Ramos (cell line): Measurements from ENCODE around the gene SLC6A8.

Experiments
- in situ Hi-C: fragments of 300-500 bp; cut with MboI; formaldehyde crosslinking; loops from one replicate; pipeline ENCODE4 v1.14.3; 2022; ENCODE audit warnings: low sequenced_read_pairs; ENCODE audit not compliant: unreplicated experiment

Gene SLC6A8

DNA sequence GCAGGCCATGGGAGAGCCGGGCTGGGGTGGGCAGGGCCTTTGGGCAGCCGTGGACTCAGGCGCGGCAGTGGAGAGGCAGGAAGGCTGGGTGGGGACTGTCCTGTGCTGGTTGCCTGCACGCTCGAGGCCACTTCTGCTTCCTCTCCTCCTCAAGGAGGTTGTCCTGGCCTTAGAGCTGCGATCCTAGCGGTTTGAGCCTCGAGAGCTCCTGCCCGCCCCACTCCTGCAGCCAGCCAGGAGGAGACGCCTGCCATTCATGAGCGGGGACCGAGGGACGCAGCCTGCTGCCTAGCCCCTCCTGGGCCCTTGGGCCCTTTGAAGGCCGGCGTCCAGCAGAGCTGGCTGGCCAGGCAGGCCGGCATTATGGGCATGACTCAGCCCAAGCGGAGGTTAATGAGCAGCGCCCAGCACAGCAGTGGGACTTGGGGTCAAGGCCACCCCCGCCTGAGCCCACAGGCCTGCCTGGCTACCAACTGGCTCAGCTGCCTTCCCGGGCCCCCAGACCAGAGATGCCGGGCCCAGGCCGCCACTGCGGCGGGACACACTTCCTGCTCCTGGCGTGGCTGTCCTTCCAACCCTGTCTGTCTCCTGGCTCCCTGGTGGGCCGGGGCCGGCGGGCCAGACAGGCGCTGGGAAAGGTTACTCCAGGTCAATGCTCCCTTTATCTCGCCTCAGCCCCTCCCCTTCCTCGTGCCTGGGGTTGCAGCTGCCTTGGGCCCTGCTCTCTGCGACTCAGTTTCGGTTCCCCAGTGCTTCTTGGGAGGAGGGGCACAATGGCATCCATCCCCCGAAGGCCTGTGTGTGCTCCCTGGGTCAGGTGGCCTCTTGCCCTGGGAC is 38.8 kb downstream of the SLC6A8 start:
- in situ Hi-C loops: loop anchor here (25.0 kb wide), 1 partner anchor 811 kb away; the partner anchor contains the start of genes G6PD and IKBKG

DNA sequence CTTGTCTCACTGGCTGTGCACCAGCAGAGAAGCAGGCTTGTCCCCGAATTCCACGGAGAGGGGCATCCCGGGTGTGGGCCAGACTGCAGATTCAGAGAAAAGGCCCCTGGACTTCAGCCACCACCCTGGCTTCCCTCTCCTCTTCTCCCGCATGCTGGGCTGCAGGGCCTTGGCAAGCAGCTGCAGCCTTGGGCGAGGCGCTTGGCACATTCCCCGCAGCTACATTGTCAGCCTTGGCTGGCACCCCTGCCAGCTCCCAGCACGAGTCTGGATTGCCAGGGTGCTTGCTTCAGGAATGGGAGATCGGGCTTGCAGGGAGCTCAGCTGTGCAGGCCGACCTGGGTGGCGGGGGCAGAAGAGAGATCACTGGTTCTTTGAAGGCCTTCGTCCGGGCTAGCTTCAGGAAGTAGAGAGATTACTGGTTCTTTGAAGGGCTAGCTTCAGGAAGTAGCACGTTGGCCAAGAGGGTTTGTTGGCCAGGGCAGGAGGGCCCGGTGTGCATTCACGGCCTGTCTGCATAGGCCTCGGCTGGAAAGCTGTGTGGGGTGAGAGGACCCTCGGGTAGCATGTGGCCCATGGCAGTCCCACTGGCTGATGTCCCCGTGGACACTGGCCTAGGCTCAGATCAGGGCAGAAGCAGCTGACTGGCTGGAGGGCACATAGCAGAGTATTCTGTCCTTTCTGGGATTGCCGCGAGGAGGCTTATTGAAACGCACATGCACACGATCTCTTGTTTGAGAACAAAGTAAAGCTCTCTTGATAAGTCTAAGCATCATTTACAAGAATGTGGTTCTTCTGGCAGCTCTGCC is 39.6 kb downstream of the SLC6A8 start:
- in situ Hi-C loops: loop anchor here (25.0 kb wide), 1 partner anchor 810 kb away; the partner anchor contains the start of genes G6PD and IKBKG

DNA sequence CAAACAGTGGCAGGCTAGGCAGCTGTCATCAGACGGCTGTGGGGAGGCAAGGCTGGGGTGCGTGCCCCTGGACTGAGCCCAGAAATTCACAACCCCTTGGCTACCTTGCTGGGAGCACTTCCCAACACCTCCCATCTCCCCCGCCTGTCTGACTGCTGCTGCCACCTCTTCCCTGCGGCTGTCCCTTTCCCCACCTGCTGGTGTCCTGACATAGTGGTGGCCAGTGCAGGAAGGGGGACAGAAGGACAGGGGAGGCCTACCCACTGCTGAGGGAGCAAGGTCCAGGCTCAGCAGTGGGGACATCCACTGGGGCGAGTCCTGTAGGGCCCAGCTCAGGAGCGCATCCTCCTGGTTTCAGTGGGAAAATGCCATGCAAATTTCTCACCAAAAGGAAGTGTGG is 40.4 kb downstream of the SLC6A8 start:
- in situ Hi-C loops: loop anchor here (25.0 kb wide), 1 partner anchor 809 kb away; the partner anchor contains the start of genes G6PD and IKBKG

DNA sequence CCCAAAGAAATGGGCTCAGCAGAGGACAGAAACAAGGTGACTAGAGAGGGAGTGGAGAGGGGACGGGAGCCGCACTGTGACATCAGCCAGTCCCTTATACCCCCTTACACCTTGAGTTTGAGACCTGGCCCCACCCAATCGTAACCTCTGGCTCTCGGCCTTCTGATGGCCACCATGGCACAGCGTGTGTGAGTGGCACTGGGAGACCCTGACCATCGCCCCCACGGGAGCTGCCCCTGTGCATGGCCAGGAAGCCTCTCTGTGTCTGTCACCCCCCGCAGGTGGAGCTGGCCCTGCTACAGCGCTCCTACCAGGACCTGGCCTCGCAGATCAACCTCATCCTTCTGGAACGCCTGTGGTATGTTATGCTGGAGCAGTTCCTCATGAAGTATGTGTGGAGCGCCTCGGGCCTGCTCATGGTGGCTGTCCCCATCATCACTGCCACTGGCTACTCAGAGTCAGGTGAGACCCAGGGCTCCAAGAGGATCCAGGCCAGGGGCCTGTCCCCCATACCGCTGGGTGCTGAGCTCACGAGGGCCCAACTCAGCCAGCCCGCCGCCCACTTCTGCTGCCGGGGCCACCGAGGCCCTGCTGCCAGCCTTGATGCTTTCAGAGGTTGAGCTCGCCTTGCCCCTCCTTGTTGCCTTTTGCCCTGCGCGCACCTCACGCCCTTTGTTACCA is 41.4 kb downstream of the SLC6A8 start:
- in situ Hi-C loops: loop anchor here (25.0 kb wide), 1 partner anchor 808 kb away; the partner anchor contains the start of genes G6PD and IKBKG

DNA sequence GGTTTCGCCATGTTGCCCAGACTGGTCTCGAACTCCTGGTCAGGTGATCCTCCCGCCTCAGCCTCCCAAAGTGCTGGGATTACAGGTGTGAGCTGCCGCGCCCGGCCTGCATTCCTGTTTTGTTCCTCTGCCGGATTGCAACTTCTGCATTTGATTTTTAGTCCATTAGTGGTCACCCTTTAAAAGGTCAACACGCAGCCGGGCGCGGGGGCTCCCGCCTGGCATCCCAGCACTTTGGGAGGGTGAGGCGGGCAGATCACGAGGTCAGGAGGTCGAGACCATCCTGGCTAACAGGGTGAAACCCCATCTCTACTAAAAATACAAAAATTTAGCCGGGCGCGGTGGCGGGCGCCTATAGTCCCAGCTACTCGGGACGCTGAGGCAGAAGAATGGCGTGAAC is 42.4 kb downstream of the SLC6A8 start:
- in situ Hi-C loops: loop anchor here (25.0 kb wide), 1 partner anchor 807 kb away; the partner anchor contains the start of genes G6PD and IKBKG

DNA sequence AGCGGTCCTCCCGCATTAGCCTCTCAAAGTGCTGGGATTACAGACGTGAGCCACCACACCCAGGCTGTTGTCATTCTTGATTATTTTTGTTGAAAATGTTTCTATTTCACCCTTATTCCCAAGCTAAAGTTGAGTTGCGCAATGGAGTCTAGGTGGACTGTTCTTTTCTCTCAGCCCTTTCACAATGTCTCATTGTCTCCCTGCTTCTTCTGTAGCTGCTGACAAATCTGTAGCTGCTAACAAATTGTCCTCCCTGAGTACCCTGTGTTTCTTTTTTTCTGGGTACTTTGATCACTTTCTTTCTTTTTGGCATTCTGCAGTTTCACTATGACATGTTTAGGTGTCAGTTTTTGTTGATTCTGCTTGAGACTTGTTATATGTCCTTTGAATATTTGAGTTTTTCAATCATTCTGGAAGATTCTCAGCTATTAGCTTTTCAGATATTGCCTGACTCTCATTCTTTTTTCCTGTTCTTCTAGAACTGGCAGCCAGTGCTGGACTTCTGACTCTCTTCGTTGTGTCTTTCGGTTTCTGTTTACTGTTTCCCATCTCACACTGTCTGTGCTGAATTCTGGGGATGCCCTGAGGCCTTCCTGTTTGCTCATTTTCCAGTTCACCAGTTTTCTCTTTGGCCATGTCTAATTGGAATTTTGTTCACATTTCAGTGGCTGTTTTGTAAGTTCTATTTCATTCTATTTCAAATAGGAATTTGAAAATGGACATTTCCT is 43.6 kb downstream of the SLC6A8 start:
- in situ Hi-C loops: loop anchor here (25.0 kb wide), 1 partner anchor 806 kb away; the partner anchor contains the start of genes G6PD and IKBKG

DNA sequence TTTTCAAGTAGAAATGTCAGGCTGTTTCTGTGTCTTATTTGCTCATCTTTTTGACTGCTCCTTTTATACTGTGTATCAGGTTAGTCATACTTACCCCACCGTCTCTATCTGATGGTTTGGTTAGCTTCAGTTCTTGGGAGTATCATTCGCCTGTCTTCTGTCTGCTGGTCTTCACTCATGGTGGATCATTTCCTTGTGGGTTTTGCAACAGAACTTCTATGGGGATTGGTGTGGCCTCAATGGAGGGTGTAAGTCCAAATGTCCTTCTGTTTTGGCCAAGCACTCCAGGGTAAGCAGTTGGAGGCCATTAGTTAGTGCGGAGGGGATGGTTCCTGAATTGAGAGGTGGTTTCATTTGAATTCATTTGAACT is 44.1 kb downstream of the SLC6A8 start:
- in situ Hi-C loops: loop anchor here (25.0 kb wide), 1 partner anchor 805 kb away; the partner anchor contains the start of genes G6PD and IKBKG

DNA sequence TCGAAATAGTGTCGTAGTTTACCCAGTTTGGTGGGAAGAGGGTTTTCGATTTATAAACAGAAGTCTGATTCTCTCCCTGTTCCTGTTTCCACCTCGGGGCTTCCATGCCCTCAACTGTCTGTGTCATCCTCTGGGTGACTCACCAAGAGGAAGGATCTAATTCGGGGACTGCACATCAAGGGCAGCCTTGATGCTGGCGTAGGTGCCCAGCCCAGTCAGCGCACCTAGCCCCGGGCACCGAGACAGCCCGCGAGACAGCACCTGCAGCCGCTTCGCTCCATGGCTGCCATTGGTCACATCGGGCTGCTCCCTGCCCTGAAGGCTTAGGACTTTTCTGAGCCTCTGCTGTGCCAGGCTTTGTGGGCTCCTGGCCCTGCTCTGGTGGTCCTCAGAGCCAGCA is 44.7 kb downstream of the SLC6A8 start:
- in situ Hi-C loops: loop anchor here (25.0 kb wide), 1 partner anchor 805 kb away; the partner anchor contains the start of genes G6PD and IKBKG

DNA sequence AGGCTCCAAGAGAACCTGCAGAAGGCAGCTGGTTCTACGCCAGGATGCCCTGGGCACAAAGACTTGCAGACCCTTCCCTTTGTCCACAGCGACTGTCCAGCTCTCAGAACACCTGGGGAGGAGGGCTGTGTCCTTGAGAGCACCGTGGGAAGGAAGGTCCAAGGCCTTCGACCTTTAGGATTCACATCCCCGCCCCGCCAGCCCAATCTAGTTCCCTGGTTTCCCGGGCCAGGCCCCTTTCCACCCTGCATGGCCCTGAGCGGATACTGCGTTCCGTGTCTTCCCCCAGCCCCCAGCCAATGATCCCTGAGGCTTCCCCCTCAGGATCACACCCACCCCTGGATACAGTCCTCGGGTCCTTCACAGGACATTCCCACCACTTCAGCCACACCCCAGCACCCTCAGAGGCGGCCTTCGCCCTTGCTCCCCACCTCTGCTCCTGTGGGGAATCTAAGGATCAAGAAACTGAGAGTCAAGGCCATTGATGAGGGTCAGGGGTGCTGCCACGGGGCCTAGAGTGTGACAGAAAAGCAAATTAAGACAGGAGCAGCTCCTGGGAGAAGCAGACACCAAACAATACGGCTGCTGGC is 46.0 kb downstream of the SLC6A8 start:
- in situ Hi-C loops: loop anchor here (25.0 kb wide), 1 partner anchor 804 kb away; the partner anchor contains the start of genes G6PD and IKBKG

DNA sequence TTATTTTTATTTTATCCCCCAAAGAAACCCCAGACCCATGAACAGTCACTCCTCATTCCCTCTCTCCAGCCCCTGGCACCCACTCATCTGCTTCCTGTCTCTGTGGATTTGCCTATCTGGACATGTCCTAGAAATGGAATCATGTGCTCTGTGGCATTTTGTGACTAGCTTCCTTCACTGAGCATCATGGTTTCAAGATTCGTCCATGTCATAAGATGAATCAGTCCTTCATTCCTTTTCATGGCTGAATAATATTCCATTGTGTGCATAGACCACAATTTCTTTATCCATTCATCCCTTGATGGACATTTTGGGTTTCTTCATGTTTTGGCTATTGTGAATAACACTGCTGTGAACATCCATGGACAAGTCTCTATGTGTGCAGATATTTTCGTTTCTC is 47.1 kb downstream of the SLC6A8 start:
- in situ Hi-C loops: loop anchor here (25.0 kb wide), 1 partner anchor 802 kb away; the partner anchor contains the start of genes G6PD and IKBKG

DNA sequence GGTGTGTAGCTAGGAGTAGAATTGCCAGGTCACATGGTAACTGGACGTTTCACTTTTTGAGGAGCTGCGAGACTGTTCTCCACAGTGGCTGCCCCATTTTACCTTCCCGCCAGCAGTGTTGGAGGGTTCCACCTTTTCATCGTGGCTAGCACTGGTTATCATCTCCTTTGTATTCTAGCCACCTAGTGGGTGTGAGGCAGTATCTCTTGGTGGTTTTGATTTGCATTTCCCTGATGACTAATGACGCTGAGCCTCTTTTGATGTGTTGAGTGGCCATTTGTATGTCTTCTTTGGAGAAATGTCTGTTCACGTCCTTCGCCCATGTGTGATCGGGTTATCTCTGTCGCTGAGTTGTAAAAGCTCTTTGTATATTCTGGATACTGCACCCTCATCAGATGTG is 47.5 kb downstream of the SLC6A8 start:
- in situ Hi-C loops: loop anchor here (25.0 kb wide), 1 partner anchor 802 kb away; the partner anchor contains the start of genes G6PD and IKBKG

DNA sequence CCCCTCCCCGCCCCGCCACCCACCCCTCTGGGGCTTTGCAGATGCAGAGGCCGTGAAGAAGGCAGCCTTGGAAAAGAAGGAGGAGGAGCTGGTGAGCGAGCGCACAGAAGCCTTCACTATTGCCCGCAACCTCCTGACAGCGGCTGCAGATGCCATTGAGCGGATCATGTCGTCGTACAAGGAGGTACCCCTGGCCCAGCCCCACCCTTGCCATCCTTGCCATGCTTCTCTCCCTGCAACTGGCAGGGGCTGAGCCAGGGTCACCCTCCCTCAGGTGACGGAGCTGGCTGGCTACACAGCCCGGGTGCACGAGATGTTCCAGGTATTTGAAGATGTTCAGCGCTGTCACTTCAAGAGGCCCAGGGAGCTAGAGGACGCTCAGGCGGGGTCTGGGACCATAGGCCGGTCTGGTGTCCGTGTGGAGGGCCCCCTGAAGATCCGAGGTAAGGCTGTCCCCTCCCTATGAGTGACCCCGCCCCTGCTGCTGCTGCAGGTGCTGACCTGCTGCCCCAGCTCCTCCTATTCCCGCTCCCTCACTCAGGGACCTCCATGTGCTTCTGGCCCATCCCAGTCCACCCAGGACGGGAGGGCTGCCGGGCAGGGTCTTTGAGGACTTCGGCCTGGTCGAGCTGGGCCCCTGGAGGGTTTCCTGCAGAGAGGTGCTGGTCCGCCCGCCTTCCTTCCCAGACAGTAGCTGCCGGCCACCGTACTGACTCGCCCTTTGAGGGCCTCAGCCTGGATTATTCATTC is 48.5 kb downstream of the SLC6A8 start:
- in situ Hi-C loops: loop anchor here (25.0 kb wide), 1 partner anchor 801 kb away; the partner anchor contains the start of genes G6PD and IKBKG

DNA sequence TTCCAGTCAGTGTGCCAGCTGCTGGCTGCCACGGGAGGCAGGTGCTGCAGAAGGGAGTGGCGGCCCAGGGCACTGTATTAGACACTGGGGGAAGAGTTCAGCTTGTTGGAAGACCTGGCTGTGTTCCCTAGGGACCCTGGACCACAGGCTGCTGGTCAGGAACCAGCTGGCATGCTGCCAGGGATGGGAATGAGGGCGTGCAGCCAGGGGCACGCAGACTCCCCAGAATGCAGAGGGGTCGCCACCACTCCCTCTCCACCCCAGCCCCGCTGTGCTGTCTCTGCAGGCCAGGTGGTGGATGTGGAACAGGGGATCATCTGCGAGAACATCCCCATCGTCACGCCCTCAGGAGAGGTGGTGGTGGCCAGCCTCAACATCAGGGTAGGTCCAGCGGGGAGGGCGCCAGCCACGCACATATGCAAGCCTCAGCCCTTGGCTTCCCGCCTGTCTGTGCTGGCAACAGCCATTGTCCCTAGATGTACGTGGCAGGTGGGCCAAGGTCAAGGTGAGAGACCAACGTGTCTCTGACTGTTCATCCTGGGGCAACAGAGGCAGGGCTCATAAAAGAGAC is 49.2 kb downstream of the SLC6A8 start:
- in situ Hi-C loops: loop anchor here (25.0 kb wide), 1 partner anchor 800 kb away; the partner anchor contains the start of genes G6PD and IKBKG

DNA sequence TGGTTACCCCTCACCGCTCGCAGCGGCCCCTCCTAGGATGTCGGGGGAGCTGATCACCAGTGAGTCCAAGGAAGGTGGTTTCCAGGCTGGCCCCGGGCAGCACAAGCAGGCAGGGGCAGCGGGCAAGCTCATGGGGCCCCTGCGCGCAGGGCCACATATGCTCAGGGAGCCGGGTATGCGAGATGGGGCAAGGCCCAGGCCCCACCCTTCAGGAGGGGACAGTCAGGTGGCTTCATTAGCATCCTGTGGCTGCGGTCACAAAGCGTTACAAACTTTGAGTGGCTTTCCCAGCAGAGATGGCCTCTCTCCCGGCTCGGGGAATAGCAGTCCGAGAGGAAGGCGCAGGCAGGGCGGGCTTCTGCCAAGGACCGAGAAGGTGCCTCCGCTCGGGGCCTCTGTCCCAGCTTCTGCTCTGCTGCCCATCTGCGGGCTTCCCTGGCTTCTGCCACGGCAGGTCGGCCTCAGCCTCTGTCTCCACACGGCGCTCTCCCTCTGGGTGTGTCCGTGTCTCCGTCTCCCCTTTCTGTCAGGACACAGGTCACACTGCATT is 50.4 kb downstream of the SLC6A8 start:
- in situ Hi-C loops: loop anchor here (25.0 kb wide), 1 partner anchor 799 kb away; the partner anchor contains the start of genes G6PD and IKBKG

DNA sequence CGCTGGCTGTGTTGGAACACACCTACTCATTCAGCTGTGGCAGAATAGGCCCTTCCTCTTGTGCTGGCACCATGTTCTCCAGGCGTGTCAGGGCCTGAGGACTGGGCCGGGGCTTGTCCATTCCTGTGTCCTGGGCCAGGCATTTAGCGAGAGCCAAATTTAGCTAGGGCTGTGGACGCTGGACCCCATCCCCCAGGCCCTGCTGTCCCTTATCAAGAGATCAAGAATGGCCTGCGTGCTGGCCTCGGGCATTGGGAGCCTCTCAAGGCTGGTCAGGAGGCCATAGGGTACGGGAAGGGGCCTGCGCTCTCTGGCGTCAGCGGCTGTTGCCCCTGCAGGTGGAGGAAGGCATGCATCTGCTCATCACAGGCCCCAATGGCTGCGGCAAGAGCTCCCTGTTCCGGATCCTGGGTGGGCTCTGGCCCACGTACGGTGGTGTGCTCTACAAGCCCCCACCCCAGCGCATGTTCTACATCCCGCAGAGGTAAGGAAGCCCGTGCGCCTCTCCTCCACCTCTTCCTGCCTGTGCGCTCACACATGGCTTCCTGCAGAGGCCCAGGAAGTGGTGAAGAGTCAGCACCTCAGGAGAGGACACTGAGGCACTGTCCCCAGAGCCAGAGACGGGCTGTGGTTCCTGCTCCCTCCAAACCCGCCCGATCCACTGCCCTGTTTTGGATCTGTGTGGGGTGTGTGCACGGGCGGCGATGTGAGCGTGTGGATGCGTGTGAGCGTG is 52.2 kb downstream of the SLC6A8 start:
- in situ Hi-C loops: loop anchor here (25.0 kb wide), 1 partner anchor 797 kb away; the partner anchor contains the start of genes G6PD and IKBKG

DNA sequence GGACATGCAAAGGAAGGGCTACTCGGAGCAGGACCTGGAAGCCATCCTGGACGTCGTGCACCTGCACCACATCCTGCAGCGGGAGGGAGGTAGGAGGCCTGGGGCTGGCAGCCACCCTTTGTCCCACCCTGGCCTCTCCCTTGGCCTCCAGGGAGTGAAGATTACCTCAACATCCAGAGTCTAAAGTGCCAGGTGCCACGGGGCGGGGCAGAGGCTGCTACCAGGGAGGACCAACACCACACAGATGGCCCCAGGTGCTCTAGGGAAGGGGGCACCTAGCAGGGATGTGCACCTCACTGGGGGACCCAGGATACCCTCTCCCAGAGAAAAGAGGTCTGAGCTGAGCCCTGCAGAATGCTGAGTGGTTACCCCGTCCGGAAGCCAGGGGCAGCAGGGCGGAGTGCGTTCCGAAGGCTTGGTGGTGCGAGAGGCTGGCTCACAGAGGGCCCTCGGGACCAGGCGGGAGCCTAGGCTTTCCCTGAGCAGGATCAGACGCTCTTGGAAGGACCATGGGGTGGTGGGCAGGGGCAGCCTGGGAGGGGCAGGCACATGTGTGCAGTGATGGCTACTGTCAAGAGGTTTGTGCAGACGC is 53.0 kb downstream of the SLC6A8 start:
- in situ Hi-C loops: loop anchor here (25.0 kb wide), 1 partner anchor 797 kb away; the partner anchor contains the start of genes G6PD and IKBKG
